ENCODE measurements around the gene SLITRK1.

The SLITRK1 gene

DNA sequence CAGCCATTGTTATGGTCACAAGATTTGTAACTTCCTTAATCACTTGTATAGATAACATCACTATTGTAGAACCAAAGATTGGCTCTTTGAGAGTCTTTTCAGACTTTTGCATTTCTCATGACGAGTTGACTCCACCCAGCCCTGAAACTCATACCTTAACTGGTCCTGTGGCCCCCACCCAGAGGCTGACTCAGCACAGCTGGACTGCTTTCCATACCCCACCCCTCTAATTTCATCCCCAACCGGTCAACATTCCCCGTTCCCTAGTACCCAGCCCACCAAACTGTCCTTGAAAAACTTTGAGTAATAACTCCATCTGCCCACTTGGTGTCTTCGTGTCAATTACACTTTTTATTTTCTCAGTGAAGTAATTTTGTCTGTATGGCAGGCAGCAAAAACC lies 32.1 kb upstream of the SLITRK1 start:
- no peak overlapping the region for H3K27ac ChIP-seq (ENCODE audit: low read length)
- H3K79me2 ChIP-seq (ENCODE audit: low read length): no peaks in the 10 kb centered on the region
- no peaks in the 10 kb centered on the region for H3K27me3 ChIP-seq (replicated peaks; ENCODE audit: insufficient read depth, low read length)
- no peak for DNase-seq
- no peaks in the 10 kb centered on the region for H3K36me3 ChIP-seq (replicated peaks; ENCODE audit: insufficient read depth, low read length)
- no peak overlapping the region for H3K4me3 ChIP-seq (ENCODE audit: low read length)
- H3K4me2 ChIP-seq (ENCODE audit: low read depth, low read length): no peak overlapping the region
- TF ChIP-seq, protein P1, sequence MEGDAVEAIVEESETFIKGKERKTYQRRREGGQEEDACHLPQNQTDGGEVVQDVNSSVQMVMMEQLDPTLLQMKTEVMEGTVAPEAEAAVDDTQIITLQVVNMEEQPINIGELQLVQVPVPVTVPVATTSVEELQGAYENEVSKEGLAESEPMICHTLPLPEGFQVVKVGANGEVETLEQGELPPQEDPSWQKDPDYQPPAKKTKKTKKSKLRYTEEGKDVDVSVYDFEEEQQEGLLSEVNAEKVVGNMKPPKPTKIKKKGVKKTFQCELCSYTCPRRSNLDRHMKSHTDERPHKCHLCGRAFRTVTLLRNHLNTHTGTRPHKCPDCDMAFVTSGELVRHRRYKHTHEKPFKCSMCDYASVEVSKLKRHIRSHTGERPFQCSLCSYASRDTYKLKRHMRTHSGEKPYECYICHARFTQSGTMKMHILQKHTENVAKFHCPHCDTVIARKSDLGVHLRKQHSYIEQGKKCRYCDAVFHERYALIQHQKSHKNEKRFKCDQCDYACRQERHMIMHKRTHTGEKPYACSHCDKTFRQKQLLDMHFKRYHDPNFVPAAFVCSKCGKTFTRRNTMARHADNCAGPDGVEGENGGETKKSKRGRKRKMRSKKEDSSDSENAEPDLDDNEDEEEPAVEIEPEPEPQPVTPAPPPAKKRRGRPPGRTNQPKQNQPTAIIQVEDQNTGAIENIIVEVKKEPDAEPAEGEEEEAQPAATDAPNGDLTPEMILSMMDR (IDR thresholded peaks at IDR 0.05; ENCODE audit: low read length): no peak
- no peaks in the 10 kb centered on the region for H3K9me3 ChIP-seq (replicated peaks; ENCODE audit: insufficient read depth, low read length)
- no peaks in the 10 kb centered on the region for H3K4me1 ChIP-seq (ENCODE audit: low read length)
- H3K9me2 ChIP-seq (replicated peaks; ENCODE audit: insufficient read depth, low read length): no peaks in the 10 kb centered on the region
- H3K9ac ChIP-seq (ENCODE audit: low read length): no peak overlapping the region
- no peak overlapping the region for H2AFZ ChIP-seq (ENCODE audit: low read length)
- H4K20me1 ChIP-seq (ENCODE audit: insufficient read depth, low read length): no peaks in the 10 kb centered on the region
- no peaks in the 10 kb centered on the region for H3F3A ChIP-seq (ENCODE audit: insufficient read depth, low read length)

DNA sequence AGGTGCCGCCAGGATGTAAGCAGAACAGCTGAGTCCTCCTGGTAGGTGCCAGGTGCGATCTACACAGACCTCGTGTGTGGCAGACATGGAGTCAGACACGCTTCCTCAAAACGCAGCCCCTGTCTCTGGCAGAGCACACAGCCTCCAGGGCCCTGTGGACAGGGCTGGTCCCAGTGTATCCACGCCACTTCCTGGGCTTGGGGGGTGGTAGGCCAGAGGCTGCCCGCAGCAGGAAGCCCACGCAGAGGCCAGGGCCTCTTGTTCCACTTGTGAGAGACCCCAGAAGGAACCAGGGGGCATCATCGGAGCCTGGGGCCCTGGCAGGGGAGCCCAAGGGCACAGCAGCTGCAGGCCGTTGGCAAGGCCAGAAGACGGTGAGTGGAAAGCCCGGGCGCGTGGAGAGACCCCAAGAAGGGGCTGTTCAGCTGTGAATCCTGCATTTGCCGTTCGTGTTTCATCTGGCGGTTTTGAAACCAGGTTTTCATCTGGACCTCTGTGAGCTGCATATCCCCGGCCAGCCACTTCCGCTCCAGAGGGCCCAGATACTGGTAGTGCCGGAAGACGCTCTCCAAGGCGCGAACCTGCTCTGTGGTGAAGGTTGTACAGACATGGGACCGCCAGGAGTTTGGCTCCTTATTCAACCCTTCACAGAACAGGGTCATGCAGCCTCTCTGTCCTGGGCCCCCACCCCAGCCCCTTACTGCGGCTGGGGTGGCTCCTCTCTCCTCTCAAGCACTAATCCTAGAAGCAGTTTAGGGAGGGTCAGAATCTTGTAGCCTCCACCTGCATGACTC lies 25.1 kb upstream of the SLITRK1 start:
- no peaks in the 10 kb centered on the region for H3F3A ChIP-seq (ENCODE audit: insufficient read depth, low read length)
- no peak for DNase-seq
- H3K4me2 ChIP-seq (ENCODE audit: low read depth, low read length): no peak overlapping the region
- H3K79me2 ChIP-seq (ENCODE audit: low read length): no peaks in the 10 kb centered on the region
- H3K27me3 ChIP-seq (replicated peaks; ENCODE audit: insufficient read depth, low read length): no peaks in the 10 kb centered on the region
- no peaks in the 10 kb centered on the region for H3K4me1 ChIP-seq (ENCODE audit: low read length)
- TF ChIP-seq, protein P1 (IDR thresholded peaks at IDR 0.05; ENCODE audit: low read length): no peak
- TF ChIP-seq EZH2phosphoT487 (IDR thresholded peaks at IDR 0.05; ENCODE audit: low read length) (no peak), EZH2 (optimal IDR thresholded peaks at IDR 0.05; ENCODE audit: low read depth, low read length) (no peak)
- no peaks in the 10 kb centered on the region for H3K36me3 ChIP-seq (replicated peaks; ENCODE audit: insufficient read depth, low read length)
- H3K27ac ChIP-seq (ENCODE audit: low read length): no peak overlapping the region
- H3K4me3 ChIP-seq (ENCODE audit: low read length): no peak overlapping the region
- H2AFZ ChIP-seq (ENCODE audit: low read length): no peak overlapping the region
- no peaks in the 10 kb centered on the region for H4K20me1 ChIP-seq (ENCODE audit: insufficient read depth, low read length)
- H3K9ac ChIP-seq (ENCODE audit: low read length): no peak overlapping the region
- no peaks in the 10 kb centered on the region for H3K9me3 ChIP-seq (replicated peaks; ENCODE audit: insufficient read depth, low read length)
- H3K9me2 ChIP-seq (replicated peaks; ENCODE audit: insufficient read depth, low read length): no peaks in the 10 kb centered on the region

GRCh38 chr13:83906240-83906820 lies 24.1 kb upstream of the SLITRK1 start:
- no peak for DNase-seq
- no peaks in the 10 kb centered on the region for H3K4me1 ChIP-seq (ENCODE audit: low read length)
- no peaks in the 10 kb centered on the region for H3K36me3 ChIP-seq (replicated peaks; ENCODE audit: insufficient read depth, low read length)
- no peaks in the 10 kb centered on the region for H4K20me1 ChIP-seq (ENCODE audit: insufficient read depth, low read length)
- H3K9me3 ChIP-seq (replicated peaks; ENCODE audit: insufficient read depth, low read length): no peaks in the 10 kb centered on the region
- no peak overlapping the region for H3K9ac ChIP-seq (ENCODE audit: low read length)
- no peak overlapping the region for H3K4me3 ChIP-seq (ENCODE audit: low read length)
- H3K9me2 ChIP-seq (replicated peaks; ENCODE audit: insufficient read depth, low read length): no peaks in the 10 kb centered on the region
- TF ChIP-seq, protein P1 (IDR thresholded peaks at IDR 0.05; ENCODE audit: low read length): no peak
- no peak for TF ChIP-seq EZH2 (optimal IDR thresholded peaks at IDR 0.05; ENCODE audit: low read depth, low read length)
- TF ChIP-seq EZH2phosphoT487 (IDR thresholded peaks at IDR 0.05; ENCODE audit: low read length): no peak
- no peaks in the 10 kb centered on the region for H3K79me2 ChIP-seq (ENCODE audit: low read length)
- H3K4me2 ChIP-seq (ENCODE audit: low read depth, low read length): no peak overlapping the region
- H2AFZ ChIP-seq (ENCODE audit: low read length): no peak overlapping the region
- H3F3A ChIP-seq (ENCODE audit: insufficient read depth, low read length): no peaks in the 10 kb centered on the region
- no peaks in the 10 kb centered on the region for H3K27me3 ChIP-seq (replicated peaks; ENCODE audit: insufficient read depth, low read length)
- H3K27ac ChIP-seq (ENCODE audit: low read length): no peak overlapping the region

All from MM.1S (cell line).